Lower leg skin (tissue), 4 donors: ENCODE measurements around the gene SNTG2. TPM values are rescaled to one million over a fixed set of nuclear protein-coding genes. Genes with fewer than 3 reads are reported as not detected.

Source experiments
- DNase-seq, 2 donors: peaks; one replicate each; pipeline ENCODE4 v3.0.0-alpha.2; 2019; ENCODE audit warnings: low spot score in 2 of 2
- H3K4me3 ChIP-seq: fragments of 200-600 bp; sonication (generic); 2 replicates; pipeline ENCODE4 v1.5.1; 2017; ENCODE audit warnings: mild to moderate bottlenecking, low read depth; ENCODE audit not compliant: poor library complexity, severe bottlenecking
- POLR2A ChIP-seq, 2 donors: fragments of 450-650 bp; IDR thresholded peaks; one replicate each; pipeline ENCODE4 v1.6.1; 2016 to 2017; ENCODE audit warnings: antibody characterized with exemption in 2 of 2, mild to moderate bottlenecking in 1 of 2, moderate library complexity in 1 of 2
- WGBS, 2 donors: methylation state at CpG; one replicate each; pipeline ENCODE4 v1.1.5; 2018; 5-methylcytosine and 5-hydroxymethylcytosine counted together
- intact Hi-C: fragments of 100-400 bp; cut with DNase I; formaldehyde crosslinking; loops from one replicate; pipeline ENCODE4 v1.15.0; 2023; ENCODE audit warnings: low total_unique reads
- total RNA-seq, 4 donors: library from RNA; depleted of rRNA; stranded (reverse); fragments of >200 nt; gene quantifications; one replicate each; pipeline ENCODE4 v1.1.0, GENCODE V29; 2016
- TF ChIP-seq, protein P1 (sequence below), 3 donors: fragments of 450-650 bp; IDR thresholded peaks; one replicate each; pipeline ENCODE4 v1.5.1; 2016; ENCODE audit warnings: antibody characterized with exemption in 3 of 3, mild to moderate bottlenecking in 3 of 3, moderate library complexity in 2 of 3

SNTG2 gene
- total RNA-seq, 4 donors from 2014 or later, result 1.4 to 15.3 (median 6.3) TPM

- 75 to 89% methylated on average over 7 of the region's 7 CpGs for WGBS, 2 donors
- TF ChIP-seq, protein P1, sequence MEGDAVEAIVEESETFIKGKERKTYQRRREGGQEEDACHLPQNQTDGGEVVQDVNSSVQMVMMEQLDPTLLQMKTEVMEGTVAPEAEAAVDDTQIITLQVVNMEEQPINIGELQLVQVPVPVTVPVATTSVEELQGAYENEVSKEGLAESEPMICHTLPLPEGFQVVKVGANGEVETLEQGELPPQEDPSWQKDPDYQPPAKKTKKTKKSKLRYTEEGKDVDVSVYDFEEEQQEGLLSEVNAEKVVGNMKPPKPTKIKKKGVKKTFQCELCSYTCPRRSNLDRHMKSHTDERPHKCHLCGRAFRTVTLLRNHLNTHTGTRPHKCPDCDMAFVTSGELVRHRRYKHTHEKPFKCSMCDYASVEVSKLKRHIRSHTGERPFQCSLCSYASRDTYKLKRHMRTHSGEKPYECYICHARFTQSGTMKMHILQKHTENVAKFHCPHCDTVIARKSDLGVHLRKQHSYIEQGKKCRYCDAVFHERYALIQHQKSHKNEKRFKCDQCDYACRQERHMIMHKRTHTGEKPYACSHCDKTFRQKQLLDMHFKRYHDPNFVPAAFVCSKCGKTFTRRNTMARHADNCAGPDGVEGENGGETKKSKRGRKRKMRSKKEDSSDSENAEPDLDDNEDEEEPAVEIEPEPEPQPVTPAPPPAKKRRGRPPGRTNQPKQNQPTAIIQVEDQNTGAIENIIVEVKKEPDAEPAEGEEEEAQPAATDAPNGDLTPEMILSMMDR (IDR thresholded peaks at IDR 0.05), result no peak
- no peak for DNase-seq
- intact Hi-C loops, result no loop called here
- H3K4me3 ChIP-seq, result no peak overlapping the region
Measured at GRCh38 chr2:1268034-1268433, 317.4 kb downstream of the SNTG2 start.

DNA sequence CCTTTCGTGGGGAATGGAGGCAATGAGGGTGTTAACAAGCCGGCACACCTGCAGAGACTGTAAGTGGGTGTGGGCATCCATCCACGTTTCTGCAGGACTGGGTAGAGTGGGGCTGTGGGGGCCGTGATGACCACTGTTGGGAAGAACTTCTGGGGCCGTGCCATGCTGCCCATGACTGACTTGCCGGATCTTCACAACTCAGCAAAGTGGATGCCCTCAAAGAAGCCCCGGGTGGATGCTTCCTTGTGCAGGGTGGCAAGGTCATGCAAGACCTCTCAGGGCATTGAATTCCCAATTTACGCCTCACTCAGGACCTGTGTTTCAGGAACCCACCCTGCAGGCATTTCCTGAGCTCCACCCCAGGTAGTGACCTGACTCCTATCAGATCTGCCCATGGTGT, 319.2 kb downstream of the SNTG2 start:
- no peak overlapping the region for H3K4me3 ChIP-seq
- WGBS, 2 donors, result 69 to 82% methylated on average over 8 of the region's 8 CpGs
- TF ChIP-seq POLR2A (IDR thresholded peaks at IDR 0.05), result no peak
- TF ChIP-seq, protein P1 (IDR thresholded peaks at IDR 0.05), result no peak
- intact Hi-C loops, result no loop called here
- no peak for DNase-seq

- DNase-seq, result no peak
- WGBS, 2 donors, result 88 to 95% methylated on average over 18 of the region's 18 CpGs
- intact Hi-C loops, result no loop called here
- TF ChIP-seq, protein P1 (IDR thresholded peaks at IDR 0.05), result no peak
- TF ChIP-seq POLR2A (IDR thresholded peaks at IDR 0.05), result no peak
- no peak overlapping the region for H3K4me3 ChIP-seq
Measured at GRCh38 chr2:1272835-1273234, 322.2 kb downstream of the SNTG2 start.

DNA sequence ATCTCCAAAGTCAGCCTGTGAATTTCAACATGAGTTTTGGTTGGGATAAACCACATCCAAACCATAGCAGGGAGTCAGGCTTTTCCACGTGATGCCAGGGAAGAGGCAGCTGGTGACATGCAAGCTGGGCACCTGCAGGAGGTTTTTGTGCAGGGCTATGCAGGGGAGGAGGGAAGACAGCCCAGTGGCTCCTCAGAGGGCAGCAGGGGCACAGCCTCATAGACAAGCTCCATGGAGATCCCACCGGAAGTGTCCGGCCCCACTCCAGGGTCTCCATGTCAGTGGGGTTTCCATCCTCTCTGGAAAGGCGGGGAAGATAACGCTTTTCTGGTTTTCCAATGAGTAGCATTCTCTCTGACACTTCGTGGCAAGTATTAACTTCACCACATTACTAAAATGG, 327.0 kb downstream of the SNTG2 start:
- TF ChIP-seq, protein P1 (IDR thresholded peaks at IDR 0.05), result no peak
- no peak for TF ChIP-seq POLR2A (IDR thresholded peaks at IDR 0.05)
- H3K4me3 ChIP-seq, result no peak overlapping the region
- no peak for DNase-seq
- intact Hi-C loops, result no loop called here
- 88% methylated on average over 6 of the region's 6 CpGs for WGBS, 2 donors

DNA sequence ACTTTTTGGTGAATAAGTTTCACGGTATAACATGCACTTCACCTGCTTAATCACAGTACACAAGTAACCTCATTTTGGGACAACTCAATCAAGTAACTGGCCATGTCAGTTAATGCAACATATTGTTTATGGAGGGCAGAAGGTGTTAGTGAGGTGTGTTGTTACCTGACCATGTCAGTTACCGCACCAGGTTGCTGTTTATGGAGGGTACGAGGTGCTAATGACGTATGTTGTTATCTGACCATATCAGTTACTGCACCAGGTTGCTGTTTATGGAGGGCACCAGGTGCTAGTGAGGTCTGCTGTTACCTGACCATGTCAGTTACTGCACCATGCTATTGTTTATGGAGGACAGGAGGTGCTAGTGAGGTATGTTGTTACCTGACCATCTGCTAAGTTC, 327.5 kb downstream of the SNTG2 start:
- intact Hi-C loops, result no loop called here
- TF ChIP-seq, protein P1 (IDR thresholded peaks at IDR 0.05), result no peak
- TF ChIP-seq POLR2A (IDR thresholded peaks at IDR 0.05), result no peak
- DNase-seq, result no peak
- WGBS, 2 donors, result 77 to 90% methylated on average over 4 of the region's 4 CpGs
- no peak overlapping the region for H3K4me3 ChIP-seq

GRCh38 chr2:1278861-1279260, 328.2 kb downstream of the SNTG2 start:
- TF ChIP-seq, protein P1 (IDR thresholded peaks at IDR 0.05), result no peak
- TF ChIP-seq POLR2A (IDR thresholded peaks at IDR 0.05), result no peak
- H3K4me3 ChIP-seq, result no peak overlapping the region
- intact Hi-C loops, result no loop called here
- WGBS, 2 donors, result 89 to 91% methylated on average over 27 of the region's 27 CpGs
- no peak for DNase-seq
